ENCODE results near the gene MCC.

GRCh38 chr5:113157886-113158285 is 330.4 kb downstream of the MCC start:
- TF ChIP-seq CTCF (IDR thresholded peaks at IDR 0.05) = no peak
- no peak for TF ChIP-seq POLR2A (IDR thresholded peaks at IDR 0.05)
